Measurements from ENCODE around the gene EHBP1. TPM values are rescaled to one million over a fixed set of nuclear protein-coding genes. Genes with fewer than 3 reads are reported as not detected.

Gene EHBP1
- 26.8 TPM for polyA plus RNA-seq (2013, experiment 1 of 2)
- 26.1 TPM for polyA plus RNA-seq (2013, experiment 2 of 2)

DNA sequence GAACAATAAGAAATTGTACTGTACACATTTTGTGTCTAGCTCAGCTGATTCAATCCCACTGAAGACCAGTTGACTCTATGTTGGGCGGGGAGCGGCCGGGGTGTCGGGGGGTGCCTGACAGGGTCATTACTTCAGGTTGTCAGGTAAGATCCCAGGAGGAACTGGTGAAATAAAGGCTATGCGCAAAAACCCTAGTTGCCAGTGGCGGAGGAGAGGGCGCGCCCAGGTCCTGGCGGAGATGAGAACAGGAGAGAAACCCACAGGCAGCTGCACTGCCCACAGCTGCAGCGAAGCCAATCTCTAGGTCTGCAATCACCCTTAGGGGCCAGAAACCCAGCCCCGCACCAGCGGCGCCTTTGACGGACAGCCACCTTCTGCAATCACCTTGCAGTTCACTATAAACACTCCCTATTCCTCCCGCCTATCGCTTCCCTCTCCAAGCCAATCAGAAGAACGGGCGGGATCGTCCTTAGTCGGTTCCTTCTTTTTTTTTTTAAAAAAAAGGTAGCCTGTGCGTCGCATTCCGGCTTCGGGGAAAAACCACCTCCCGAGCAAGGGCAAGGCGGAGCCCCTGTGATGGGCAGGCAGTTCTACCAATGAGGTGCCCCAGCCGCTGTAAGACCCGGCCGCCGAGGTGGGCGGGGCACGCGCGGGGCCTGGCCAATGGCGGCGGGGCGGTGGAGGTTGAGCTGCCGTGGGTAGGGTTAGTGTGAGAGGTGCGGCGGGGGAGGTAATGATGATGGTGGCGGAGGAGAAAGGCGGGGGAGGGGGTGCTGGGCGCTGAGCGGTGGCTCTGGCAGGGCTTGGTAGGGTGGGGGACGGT is at the start of gene EHBP1:
Gene EHBP1, plus strand, starts transcription at position 707 of the 823 bp plus-strand sequence. CDS start 1,479 bp downstream, outside the sequence.
- Histone ChIP-seq H3K18ac (ENCODE audit: low read depth in 1 of 2, low read length in 2 of 2) (peak within 1 kb of the TSS; percentile 73 to 94), H3K36me3 (ENCODE audit: control insufficient read depth in 1 of 2, insufficient read depth in 2 of 2, low read depth in 1 of 2, low read length in 2 of 2) (peaks cover 0 to 31% of the 10 kb centered on the region in 2 experiments), H4K91ac (ENCODE audit: low read length) (peak within 1 kb of the TSS; percentile 96), H4K8ac (ENCODE audit: low read length) (peak within 1 kb of the TSS; percentile 84), H2BK15ac (ENCODE audit: low read depth, poor library complexity, severe bottlenecking) (peak within 1 kb of the TSS; percentile 67), H3K27me3 (ENCODE audit: control insufficient read depth in 1 of 2, insufficient read depth in 1 of 2, low read length in 2 of 2) (no peaks in the 10 kb centered on the region), H3K4me3 (ENCODE audit: insufficient read depth in 1 of 2, low read depth in 1 of 2, low read length in 2 of 2) (peak within 1 kb of the TSS; percentile 78 to 95), H3K4ac (ENCODE audit: low read depth in 1 of 2, low read length in 2 of 2) (peak within 1 kb of the TSS; percentile 84 to 97), H2BK12ac (ENCODE audit: low read length in 2 of 2) (peak within 1 kb of the TSS; percentile 37 to 39), H3K9me3 (ENCODE audit: control insufficient read depth, low read length) (peaks cover 7% of the 10 kb centered on the region), H2AFZ (ENCODE audit: low read depth, low read length) (peak within 1 kb of the TSS; percentile 55), H3K14ac (ENCODE audit: low read length in 2 of 2) (peak within 1 kb of the TSS; percentile 89 to 92), H3K9ac (ENCODE audit: low read length) (peak within 1 kb of the TSS; percentile 96), H3K4me1 (ENCODE audit: control insufficient read depth, insufficient read depth, low read depth, low read length) (peaks cover 4% of the 10 kb centered on the region), H3K27ac (ENCODE audit: low read length, poor library complexity, severe bottlenecking) (peak within 1 kb of the TSS; percentile 85), H3K23ac (ENCODE audit: low read length in 2 of 2) (peak within 1 kb of the TSS in 1 of 2 experiments; percentile 46), H2BK120ac (ENCODE audit: low read depth, low read length) (peak within 1 kb of the TSS; percentile 99), H3K79me1 (replicated peaks; ENCODE audit: low read length, poor library complexity, severe bottlenecking) (peaks cover 7% of the 10 kb centered on the region), H3K4me2 (ENCODE audit: low read length, poor library complexity, severe bottlenecking) (peak within 1 kb of the TSS; percentile 87), H2BK5ac (ENCODE audit: low read depth, low read length, poor library complexity, severe bottlenecking) (peak within 1 kb of the TSS; percentile 37), H2AK5ac (ENCODE audit: low read length, severe bottlenecking) (peak within 1 kb of the TSS; percentile 81)
- DNase-seq = peak; percentile 100
- WGBS = under 1% methylated on average over 42 of the region's 45 CpGs

DNA sequence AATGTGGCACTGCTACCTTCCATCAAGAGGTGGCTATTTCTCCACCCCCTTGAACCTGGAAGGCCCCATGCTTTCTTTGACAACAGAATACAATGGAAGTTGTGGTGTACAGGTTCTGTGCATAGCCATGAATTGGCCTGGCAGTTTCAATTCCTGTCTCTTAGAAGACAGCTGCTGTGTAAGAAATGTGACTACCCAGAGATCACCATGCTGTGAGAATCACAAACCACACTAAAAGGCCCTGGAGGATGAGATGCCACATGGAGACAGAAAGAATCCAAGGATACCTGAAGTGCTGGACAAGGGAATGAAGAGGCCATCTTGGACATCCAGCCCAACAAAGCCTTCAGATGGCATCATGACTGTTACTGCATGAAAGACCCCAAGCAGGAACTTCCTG is 47.7 kb upstream of the EHBP1 start:
- H3K4me1 ChIP-seq (ENCODE audit: control insufficient read depth, insufficient read depth, low read depth, low read length) = peaks cover 6% of the 10 kb centered on the region
- H3K18ac ChIP-seq (ENCODE audit: low read depth in 1 of 2, low read length in 2 of 2) = no peak overlapping the region
- no peak overlapping the region for H2BK15ac ChIP-seq (ENCODE audit: low read depth, poor library complexity, severe bottlenecking)
- H2BK5ac ChIP-seq (ENCODE audit: low read depth, low read length, poor library complexity, severe bottlenecking) = no peak overlapping the region
- H2BK120ac ChIP-seq (ENCODE audit: low read depth, low read length) = no peak overlapping the region
- H3K79me1 ChIP-seq (replicated peaks; ENCODE audit: low read length, poor library complexity, severe bottlenecking) = no peaks in the 10 kb centered on the region
- no peak overlapping the region for H2AFZ ChIP-seq (ENCODE audit: low read depth, low read length)
- no peak overlapping the region for H3K4me3 ChIP-seq (ENCODE audit: insufficient read depth in 1 of 2, low read depth in 1 of 2, low read length in 2 of 2)
- H4K8ac ChIP-seq (ENCODE audit: low read length) = no peak overlapping the region
- H3K9me3 ChIP-seq (ENCODE audit: control insufficient read depth, low read length) = no peaks in the 10 kb centered on the region
- no peak overlapping the region for H3K4ac ChIP-seq (ENCODE audit: low read depth in 1 of 2, low read length in 2 of 2)
- H2BK12ac ChIP-seq (ENCODE audit: low read length in 2 of 2) = no peak overlapping the region
- H2AK5ac ChIP-seq (ENCODE audit: low read length, severe bottlenecking) = peak overlapping the region; percentile 40
- H3K23ac ChIP-seq (ENCODE audit: low read length in 2 of 2) = no peak overlapping the region
- no peak overlapping the region for H3K4me2 ChIP-seq (ENCODE audit: low read length, poor library complexity, severe bottlenecking)
- no peaks in the 10 kb centered on the region for H3K36me3 ChIP-seq (ENCODE audit: control insufficient read depth in 1 of 2, insufficient read depth in 2 of 2, low read depth in 1 of 2, low read length in 2 of 2)
- no peak overlapping the region for H3K27ac ChIP-seq (ENCODE audit: low read length, poor library complexity, severe bottlenecking)
- H3K9ac ChIP-seq (ENCODE audit: low read length) = no peak overlapping the region
- H3K14ac ChIP-seq (ENCODE audit: low read length in 2 of 2) = no peak overlapping the region
- no peak for DNase-seq
- H3K27me3 ChIP-seq (ENCODE audit: control insufficient read depth in 1 of 2, insufficient read depth in 1 of 2, low read length in 2 of 2) = no peaks in the 10 kb centered on the region
- no peak overlapping the region for H4K91ac ChIP-seq (ENCODE audit: low read length)

DNA sequence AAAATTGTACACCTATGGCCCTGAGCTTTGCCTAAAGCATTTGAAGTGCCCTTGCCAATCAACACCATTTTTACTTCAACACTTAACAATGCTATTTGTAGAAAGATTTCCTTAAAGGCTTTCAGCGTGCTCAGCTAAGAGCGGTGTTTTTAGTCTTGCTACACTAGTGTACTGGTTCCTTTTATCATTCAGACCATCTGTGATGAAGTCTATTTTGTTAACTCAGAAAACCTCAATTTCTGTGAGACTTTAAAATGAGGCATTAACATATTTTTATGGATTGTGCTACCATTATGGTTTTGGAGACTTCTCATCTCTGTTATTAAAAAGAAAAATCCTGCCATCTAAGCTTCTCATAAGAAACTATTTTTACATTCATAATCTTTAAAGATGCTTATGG is 46.6 kb upstream of the EHBP1 start:
- Histone ChIP-seq H3K79me1 (replicated peaks; ENCODE audit: low read length, poor library complexity, severe bottlenecking) (no peaks in the 10 kb centered on the region), H3K27me3 (ENCODE audit: control insufficient read depth in 1 of 2, insufficient read depth in 1 of 2, low read length in 2 of 2) (no peaks in the 10 kb centered on the region), H2BK5ac (ENCODE audit: low read depth, low read length, poor library complexity, severe bottlenecking) (no peak overlapping the region), H3K14ac (ENCODE audit: low read length in 2 of 2) (no peak overlapping the region), H2BK15ac (ENCODE audit: low read depth, poor library complexity, severe bottlenecking) (no peak overlapping the region), H4K8ac (ENCODE audit: low read length) (no peak overlapping the region), H3K36me3 (ENCODE audit: control insufficient read depth in 1 of 2, insufficient read depth in 2 of 2, low read depth in 1 of 2, low read length in 2 of 2) (no peaks in the 10 kb centered on the region), H3K18ac (ENCODE audit: low read depth in 1 of 2, low read length in 2 of 2) (no peak overlapping the region), H4K91ac (ENCODE audit: low read length) (no peak overlapping the region), H3K9me3 (ENCODE audit: control insufficient read depth, low read length) (no peaks in the 10 kb centered on the region), H2BK120ac (ENCODE audit: low read depth, low read length) (no peak overlapping the region), H3K4me2 (ENCODE audit: low read length, poor library complexity, severe bottlenecking) (no peak overlapping the region), H3K27ac (ENCODE audit: low read length, poor library complexity, severe bottlenecking) (no peak overlapping the region), H3K4me3 (ENCODE audit: insufficient read depth in 1 of 2, low read depth in 1 of 2, low read length in 2 of 2) (no peak overlapping the region), H3K4ac (ENCODE audit: low read depth in 1 of 2, low read length in 2 of 2) (no peak overlapping the region), H3K23ac (ENCODE audit: low read length in 2 of 2) (no peak overlapping the region), H3K4me1 (ENCODE audit: control insufficient read depth, insufficient read depth, low read depth, low read length) (peaks cover 6% of the 10 kb centered on the region), H2AFZ (ENCODE audit: low read depth, low read length) (no peak overlapping the region), H3K9ac (ENCODE audit: low read length) (no peak overlapping the region), H2AK5ac (ENCODE audit: low read length, severe bottlenecking) (no peak overlapping the region), H2BK12ac (ENCODE audit: low read length in 2 of 2) (no peak overlapping the region)
- no CpG with 5 or more reads among the region's 2 CpGs for WGBS
- no peak for DNase-seq

DNA sequence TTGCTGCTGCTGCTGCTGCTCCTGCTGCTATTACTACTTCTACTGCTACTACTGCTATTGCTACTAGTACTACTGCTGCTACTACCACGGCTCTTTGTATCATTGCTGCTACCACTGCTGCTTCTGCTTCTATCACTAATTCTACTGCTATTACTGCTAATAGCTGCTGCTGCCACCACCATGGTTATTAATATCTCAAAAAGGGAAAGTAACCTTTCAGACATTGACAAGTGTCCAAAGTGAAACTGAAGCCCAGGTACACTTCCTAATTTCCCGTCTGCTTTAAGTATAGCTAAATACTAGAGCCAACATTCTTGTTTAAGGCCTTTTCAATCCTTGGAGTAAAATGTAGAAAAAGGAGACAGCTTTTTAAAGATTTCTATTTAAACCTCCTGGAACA is 45.4 kb upstream of the EHBP1 start:
- Histone ChIP-seq H3K4me1 (ENCODE audit: control insufficient read depth, insufficient read depth, low read depth, low read length) (peaks cover 8% of the 10 kb centered on the region), H3K9ac (ENCODE audit: low read length) (peak overlapping the region; percentile 66), H3K23ac (ENCODE audit: low read length in 2 of 2) (no peak overlapping the region), H4K91ac (ENCODE audit: low read length) (peak overlapping the region; percentile 2), H3K36me3 (ENCODE audit: control insufficient read depth in 1 of 2, insufficient read depth in 2 of 2, low read depth in 1 of 2, low read length in 2 of 2) (no peaks in the 10 kb centered on the region), H3K14ac (ENCODE audit: low read length in 2 of 2) (no peak overlapping the region), H3K27me3 (ENCODE audit: control insufficient read depth in 1 of 2, insufficient read depth in 1 of 2, low read length in 2 of 2) (no peaks in the 10 kb centered on the region), H3K18ac (ENCODE audit: low read depth in 1 of 2, low read length in 2 of 2) (peak overlapping the region in 1 of 2 experiments; percentile 61), H3K9me3 (ENCODE audit: control insufficient read depth, low read length) (no peaks in the 10 kb centered on the region), H3K4me2 (ENCODE audit: low read length, poor library complexity, severe bottlenecking) (peak overlapping the region; percentile 5), H3K4me3 (ENCODE audit: insufficient read depth in 1 of 2, low read depth in 1 of 2, low read length in 2 of 2) (no peak overlapping the region), H2AFZ (ENCODE audit: low read depth, low read length) (no peak overlapping the region), H3K4ac (ENCODE audit: low read depth in 1 of 2, low read length in 2 of 2) (peak overlapping the region in 1 of 2 experiments; percentile 5), H2AK5ac (ENCODE audit: low read length, severe bottlenecking) (no peak overlapping the region), H4K8ac (ENCODE audit: low read length) (peak overlapping the region; percentile 27), H2BK15ac (ENCODE audit: low read depth, poor library complexity, severe bottlenecking) (no peak overlapping the region), H2BK12ac (ENCODE audit: low read length in 2 of 2) (peak overlapping the region; percentile 14 to 80), H2BK120ac (ENCODE audit: low read depth, low read length) (no peak overlapping the region), H3K27ac (ENCODE audit: low read length, poor library complexity, severe bottlenecking) (peak overlapping the region; percentile 95), H3K79me1 (replicated peaks; ENCODE audit: low read length, poor library complexity, severe bottlenecking) (no peaks in the 10 kb centered on the region), H2BK5ac (ENCODE audit: low read depth, low read length, poor library complexity, severe bottlenecking) (peak overlapping the region; percentile 20)
- WGBS = 96% methylated on average over 1 of the region's 2 CpGs
- no peak for DNase-seq
